DMS 273 treated with DMSO at 0.1 percent for 48 hours (cell line): ENCODE data around the gene ARL9.

Source experiments
- DNase-seq: peaks from one replicate; lab custom pipeline; 2025; lab: John Stamatoyannopoulos, UW

ARL9 gene

GRCh38 chr4:56531823-56532222 lies 26.2 kb downstream of the ARL9 start:
- DNase-seq: no peak

- no peak for DNase-seq
Observed at GRCh38 chr4:56532239-56532638, 26.6 kb downstream of the ARL9 start.

- no peak for DNase-seq
Observed at GRCh38 chr4:56535915-56536314, 30.3 kb downstream of the ARL9 start.

GRCh38 chr4:56537147-56537546 lies 31.6 kb downstream of the ARL9 start:
- no peak for DNase-seq

- no peak for DNase-seq
Observed at GRCh38 chr4:56540826-56541225, 35.2 kb downstream of the ARL9 start.

- peak; percentile 39 for DNase-seq
Observed at GRCh38 chr4:56544573-56545131, 39.1 kb downstream of the ARL9 start.

- DNase-seq: no peak
Observed at GRCh38 chr4:56550642-56551041, 45.1 kb downstream of the ARL9 start.

GRCh38 chr4:56551516-56551915 lies 45.9 kb downstream of the ARL9 start:
- DNase-seq: no peak

GRCh38 chr4:56552273-56552672 lies 46.7 kb downstream of the ARL9 start:
- no peak for DNase-seq

GRCh38 chr4:56570041-56570440 lies 64.5 kb downstream of the ARL9 start:
- no peak for DNase-seq
